ENCODE data around the gene APOBEC3F. TPM values are rescaled to one million over a fixed set of nuclear protein-coding genes. Genes with fewer than 3 reads are reported as not detected.
"Not testable (repeated sequence)": the region's sequence is repeated elsewhere in the genome, so short reads cannot be mapped to it uniquely, and the experiment has no call there.

APOBEC3F gene
- total and polyA plus RNA-seq, 7 experiments from 2014 or later: 4.9 to 40.4 (median 12.7) TPM

DNA sequence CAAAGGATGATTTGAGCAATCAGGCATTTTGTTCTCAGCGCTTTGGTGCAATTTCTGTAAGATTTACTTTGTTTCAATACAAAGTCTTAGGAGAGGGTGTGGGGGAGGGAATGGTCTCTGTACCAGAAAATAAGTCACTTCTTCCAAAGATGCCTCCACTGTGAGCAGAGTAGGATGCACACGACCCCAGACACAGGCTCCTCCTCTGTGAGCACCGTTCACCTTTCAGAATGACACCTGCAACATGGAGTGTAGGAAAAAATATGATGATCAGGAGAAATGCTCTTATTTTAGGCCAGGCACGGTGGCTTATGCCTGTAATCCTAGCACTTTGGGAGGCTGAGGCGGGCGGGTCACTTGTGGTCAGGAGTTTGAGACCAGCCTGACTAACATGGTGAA, 25.9 kb upstream of the APOBEC3F start:
- H3K27me3 ChIP-seq (ENCODE audit: control insufficient read depth in 2 of 2, insufficient read depth in 2 of 2, low read length in 2 of 2); H3K9me3 ChIP-seq (ENCODE audit: control insufficient read depth in 2 of 3, low read length in 3 of 3); H3K4me1 ChIP-seq (ENCODE audit: control insufficient read depth in 2 of 2, insufficient read depth in 2 of 2, low read length in 2 of 2); DNase-seq; H3K9me3 Mint-ChIP-seq; H3K36me3 ChIP-seq (ENCODE audit: control insufficient read depth in 2 of 3, insufficient read depth in 3 of 3, low read length in 3 of 3); ATAC-seq; H3K27me3 Mint-ChIP-seq: not testable (repeated sequence)
- Mint-ChIP-seq H3K4me3 (peak overlapping the region; percentile 88 to 99 (median 94)), H3K36me3 (peaks cover 0 to 12% (median 0%) of the 10 kb centered on the region in 5 donors), H3K27ac (peak overlapping the region; percentile 82 to 98 (median 95)), H3K4me1 (peaks cover 12 to 55% (median 37%) of the 10 kb centered on the region in 7 donors)
- POLR2A ChIA-PET: interaction anchor here (1.0 to 1.6 kb wide), 4 partner anchors 26 to 305 kb away, joined by 3 to 4 read pairs (median 3); partner anchors contain the start of genes APOBEC3F and RPL3
- H3K27ac ChIP-seq (ENCODE audit: low read depth, low read length): peak overlapping the region; percentile 87
- CTCF ChIA-PET: interaction anchor here (0.6 to 2.0 kb wide), 2 partner anchors 12 to 270 kb away, joined by 4 to 7 read pairs; no protein-coding TSS in a partner anchor
- peak overlapping the region; percentile 81 for H3K4me3 ChIP-seq (ENCODE audit: low read length)
- intact Hi-C loops (cut with micrococcal nuclease): loop anchor here (2.0 to 5.0 kb wide), 4 partner anchors 63 to 304 kb away; partner anchors contain the start of genes APOBEC3G (in 1 of the 2) and RPL3 (in 1 of the 2)

- peak overlapping the region in 4 of 10 donors; percentile 20 to 53 (median 42) for H3K4me3 Mint-ChIP-seq
- H3K4me1 Mint-ChIP-seq: peaks cover 20 to 59% (median 47%) of the 10 kb centered on the region in 7 donors
- Histone ChIP-seq H3K4me3 (ENCODE audit: low read length) (no peak overlapping the region), H3K27ac (ENCODE audit: low read depth, low read length) (no peak overlapping the region), H3K36me3 (ENCODE audit: control insufficient read depth in 2 of 3, insufficient read depth in 3 of 3, low read length in 3 of 3) (no peaks in the 10 kb centered on the region), H3K27me3 (ENCODE audit: control insufficient read depth in 2 of 2, insufficient read depth in 2 of 2, low read length in 2 of 2) (no peaks in the 10 kb centered on the region), H3K9me3 (ENCODE audit: control insufficient read depth in 2 of 3, low read length in 3 of 3) (no peaks in the 10 kb centered on the region), H3K4me1 (ENCODE audit: control insufficient read depth in 2 of 2, insufficient read depth in 2 of 2, low read length in 2 of 2) (peaks cover 10% of the 10 kb centered on the region in 2 donors)
- H3K27me3 Mint-ChIP-seq: no peaks in the 10 kb centered on the region
- peaks cover 0 to 20% (median 0%) of the 10 kb centered on the region in 5 donors for H3K36me3 Mint-ChIP-seq
- ChIA-PET CTCF (interaction anchor here (1.2 kb wide), 1 partner anchor 9 kb away, joined by 3 read pairs; no protein-coding TSS in a partner anchor), POLR2A (interaction anchor here (0.5 to 0.9 kb wide), 3 partner anchors 68 to 1307 kb away, joined by 3 read pairs; no protein-coding TSS in a partner anchor)
- ATAC-seq (no peak), DNase-seq (no peak)
- no peaks in the 10 kb centered on the region for H3K9me3 Mint-ChIP-seq
- intact Hi-C loops (cut with micrococcal nuclease): no loop called here
- H3K27ac Mint-ChIP-seq: peak overlapping the region in 6 of 9 donors; percentile 24 to 57 (median 51)
Measured at GRCh38 chr22:39016592-39016991, 24.1 kb upstream of the APOBEC3F start.

DNA sequence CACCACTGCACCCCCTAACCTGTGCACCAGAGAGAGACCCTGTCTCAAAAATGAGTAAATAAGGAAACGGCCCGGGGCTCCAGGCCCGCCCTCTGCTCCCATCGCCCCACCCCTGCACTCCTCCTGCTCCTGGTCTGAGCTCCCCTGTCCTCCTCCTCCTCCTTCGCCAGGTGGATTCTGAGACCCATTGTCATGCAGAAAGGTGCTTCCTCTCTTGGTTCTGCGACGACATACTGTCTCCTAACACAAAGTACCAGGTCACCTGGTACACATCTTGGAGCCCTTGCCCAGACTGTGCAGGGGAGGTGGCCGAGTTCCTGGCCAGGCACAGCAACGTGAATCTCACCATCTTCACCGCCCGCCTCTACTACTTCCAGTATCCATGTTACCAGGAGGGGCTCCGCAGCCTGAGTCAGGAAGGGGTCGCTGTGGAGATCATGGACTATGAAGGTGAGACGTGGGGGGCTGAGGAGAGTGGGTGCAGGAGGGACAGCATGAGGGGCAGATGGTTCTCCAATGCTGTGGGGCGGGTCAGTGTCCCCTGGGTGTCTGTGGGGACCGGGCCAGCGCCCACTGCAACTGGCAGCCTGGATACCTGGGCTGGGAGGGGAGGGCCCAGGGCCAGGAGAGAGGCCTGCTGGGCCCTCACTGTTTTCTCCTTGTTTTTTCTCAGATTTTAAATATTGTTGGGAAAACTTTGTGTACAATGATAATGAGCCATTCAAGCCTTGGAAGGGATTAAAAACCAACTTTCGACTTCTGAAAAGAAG, 22.9 kb upstream of the APOBEC3F start:
- Mint-ChIP-seq H3K36me3 (peaks cover 0 to 24% (median 8%) of the 10 kb centered on the region in 5 donors), H3K4me3 (peak overlapping the region in 3 of 10 donors; percentile 37 to 59 (median 57)), H3K27ac (peak overlapping the region in 6 of 9 donors; percentile 42 to 84 (median 74)), H3K9me3 (no peaks in the 10 kb centered on the region), H3K4me1 (peaks cover 27 to 65% (median 54%) of the 10 kb centered on the region in 7 donors), H3K27me3 (no peaks in the 10 kb centered on the region)
- ChIA-PET CTCF (interaction anchor here (1.2 kb wide), 1 partner anchor 11 kb away, joined by 3 read pairs; no protein-coding TSS in a partner anchor), POLR2A (no interaction called here)
- Histone ChIP-seq H3K4me3 (ENCODE audit: low read length) (no peak overlapping the region), H3K27me3 (ENCODE audit: control insufficient read depth in 2 of 2, insufficient read depth in 2 of 2, low read length in 2 of 2) (no peaks in the 10 kb centered on the region), H3K36me3 (ENCODE audit: control insufficient read depth in 2 of 3, insufficient read depth in 3 of 3, low read length in 3 of 3) (no peaks in the 10 kb centered on the region), H3K9me3 (ENCODE audit: control insufficient read depth in 2 of 3, low read length in 3 of 3) (no peaks in the 10 kb centered on the region), H3K27ac (ENCODE audit: low read depth, low read length) (no peak overlapping the region), H3K4me1 (ENCODE audit: control insufficient read depth in 2 of 2, insufficient read depth in 2 of 2, low read length in 2 of 2) (peaks cover 10 to 19% of the 10 kb centered on the region in 2 donors)
- ATAC-seq (no peak), DNase-seq (no peak)
- intact Hi-C loops (cut with micrococcal nuclease): no loop called here

DNA sequence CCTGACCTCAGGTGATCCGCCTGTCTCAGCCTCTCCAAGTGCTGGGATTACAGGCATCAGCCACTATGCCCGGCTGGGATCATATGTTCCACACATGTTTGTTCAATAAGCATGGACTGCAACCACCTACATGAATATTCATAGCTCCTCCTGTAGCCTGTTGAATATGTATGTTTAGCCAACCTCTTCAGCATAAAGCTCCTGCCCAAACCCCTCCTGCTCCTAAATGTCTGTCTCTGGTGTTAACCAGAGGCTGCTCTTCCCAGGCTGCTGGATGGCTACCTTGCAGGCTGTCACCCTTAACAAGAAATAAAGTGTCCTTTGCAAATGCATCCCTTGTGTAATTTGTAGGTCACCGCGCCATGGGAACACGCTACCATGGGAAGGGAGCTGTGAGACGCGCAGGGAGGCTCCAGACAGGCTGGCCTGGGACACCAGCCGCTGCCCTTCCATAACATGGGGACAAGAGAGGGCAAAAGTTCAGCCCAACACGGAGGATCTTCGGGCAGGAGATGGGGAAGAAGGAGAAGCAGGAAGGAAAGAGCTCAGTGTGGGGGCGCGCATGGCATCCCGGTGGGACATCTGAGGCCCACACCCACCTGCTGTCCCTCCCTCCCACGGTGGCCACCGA, 20.5 kb upstream of the APOBEC3F start:
- ATAC-seq; H3K27me3 Mint-ChIP-seq; H3K9me3 Mint-ChIP-seq; CTCF ChIA-PET; H3K4me3 ChIP-seq (ENCODE audit: low read length); H3K9me3 ChIP-seq (ENCODE audit: control insufficient read depth in 2 of 3, low read length in 3 of 3); H3K27me3 ChIP-seq (ENCODE audit: control insufficient read depth in 2 of 2, insufficient read depth in 2 of 2, low read length in 2 of 2): not testable (repeated sequence)
- intact Hi-C loops (cut with micrococcal nuclease): loop anchor here (2.0 to 10.0 kb wide), 4 partner anchors 21 to 505 kb away; partner anchors contain the start of genes APOBEC3F (in 1 of the 2), APOBEC3G (in 1 of the 2) and ATF4 (in 1 of the 2)
- Histone ChIP-seq H3K4me1 (ENCODE audit: control insufficient read depth in 2 of 2, insufficient read depth in 2 of 2, low read length in 2 of 2) (peaks cover 20 to 24% of the 10 kb centered on the region in 2 donors), H3K27ac (ENCODE audit: low read depth, low read length) (peak overlapping the region; percentile 86), H3K36me3 (ENCODE audit: control insufficient read depth in 2 of 3, insufficient read depth in 3 of 3, low read length in 3 of 3) (peaks cover 0 to 13% (median 6%) of the 10 kb centered on the region in 3 experiments)
- H3K4me1 Mint-ChIP-seq: peaks cover 27 to 67% (median 52%) of the 10 kb centered on the region in 7 donors
- peak in 1 of 9 donors; percentile 25 for DNase-seq
- H3K4me3 Mint-ChIP-seq: peak overlapping the region; percentile 80 to 98 (median 88)
- H3K36me3 Mint-ChIP-seq: peaks cover 0 to 33% (median 8%) of the 10 kb centered on the region in 5 donors
- peak overlapping the region; percentile 88 to 98 (median 94) for H3K27ac Mint-ChIP-seq
- POLR2A ChIA-PET: interaction anchor here (1.6 kb wide), 1 partner anchor 299 kb away, joined by 5 read pairs; the partner anchor contains the start of gene RPL3

DNA sequence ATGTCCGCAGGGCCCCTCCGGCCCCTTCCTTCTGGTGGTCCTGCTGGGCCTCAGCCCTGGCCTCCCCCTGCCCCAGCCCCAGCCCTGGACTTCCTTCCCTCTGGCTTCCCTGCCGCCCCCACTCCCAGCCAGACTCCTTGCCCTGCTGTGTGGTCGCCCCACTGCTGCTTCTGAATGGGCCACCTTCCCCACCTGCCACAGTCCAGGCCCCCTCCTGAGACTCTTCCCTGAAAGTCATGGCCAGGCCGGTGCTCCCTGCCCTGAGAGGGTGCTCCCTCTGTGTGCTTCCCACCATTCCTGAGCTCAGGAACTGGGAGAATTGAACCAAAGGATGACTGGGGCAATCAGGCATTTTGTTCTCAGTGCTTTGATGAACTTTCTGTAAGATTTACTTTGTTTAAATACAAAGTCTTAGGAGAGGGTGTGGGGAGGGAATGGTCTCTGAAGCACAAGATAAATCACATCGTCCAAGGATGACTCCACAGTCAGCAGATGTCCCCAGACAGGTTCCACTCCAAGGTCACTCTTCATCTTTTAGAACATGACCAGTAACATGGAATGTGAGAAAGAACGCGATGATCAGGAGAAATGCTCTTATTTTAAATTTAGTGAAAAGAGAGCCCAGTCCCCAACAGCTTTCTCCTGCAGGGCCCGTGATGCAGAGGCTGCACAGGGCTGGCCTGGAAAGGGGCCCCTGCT, 19.0 kb upstream of the APOBEC3F start:
- Histone ChIP-seq H3K36me3 (ENCODE audit: control insufficient read depth in 2 of 3, insufficient read depth in 3 of 3, low read length in 3 of 3) (peaks cover 0 to 24% (median 6%) of the 10 kb centered on the region in 3 experiments), H3K4me1 (ENCODE audit: control insufficient read depth in 2 of 2, insufficient read depth in 2 of 2, low read length in 2 of 2) (peaks cover 18 to 24% of the 10 kb centered on the region in 2 donors), H3K27me3 (ENCODE audit: control insufficient read depth in 2 of 2, insufficient read depth in 2 of 2, low read length in 2 of 2) (no peaks in the 10 kb centered on the region), H3K27ac (ENCODE audit: low read depth, low read length) (peak overlapping the region; percentile 86), H3K4me3 (ENCODE audit: low read length) (peak overlapping the region; percentile 76), H3K9me3 (ENCODE audit: control insufficient read depth in 2 of 3, low read length in 3 of 3) (no peaks in the 10 kb centered on the region)
- Mint-ChIP-seq H3K4me1 (peaks cover 29 to 73% (median 54%) of the 10 kb centered on the region in 7 donors), H3K9me3 (no peaks in the 10 kb centered on the region), H3K36me3 (peaks cover 0 to 35% (median 8%) of the 10 kb centered on the region in 5 donors), H3K27me3 (no peaks in the 10 kb centered on the region), H3K4me3 (peak overlapping the region; percentile 91 to 98 (median 94)), H3K27ac (peak overlapping the region; percentile 88 to 98 (median 96))
- ChIA-PET POLR2A (interaction anchor here (0.7 to 2.0 kb wide), 10 partner anchors 8 to 297 kb away, joined by 3 to 6 read pairs (median 4); partner anchors contain the start of genes APOBEC3F and RPL3), CTCF (interaction anchor here (0.9 to 1.0 kb wide), 2 partner anchors 152 to 295 kb away, joined by 3 read pairs; no protein-coding TSS in a partner anchor)
- ATAC-seq (no peak), DNase-seq (peak in 1 of 9 donors; percentile 18)
- intact Hi-C loops (cut with micrococcal nuclease): loop anchor here (2.0 to 10.0 kb wide), 4 partner anchors 19 to 503 kb away; partner anchors contain the start of genes APOBEC3F (in 1 of the 2), APOBEC3G (in 1 of the 2) and ATF4 (in 1 of the 2)

Measured in naive thymus-derived CD4-positive, alpha-beta T cell (primary cell).